ENCODE measurements around the gene FGF11. TPM values are rescaled to one million over a fixed set of nuclear protein-coding genes. Genes with fewer than 3 reads are reported as not detected.

Gene FGF11
- total RNA-seq, 2 donors from 2014 or later: 2.1 TPM; not detected in 1

GRCh38 chr17:7438656-7439460 lies 454 bp upstream of the FGF11 start:
- H3K27me3 ChIP-seq: no peaks in the 10 kb centered on the region
- no peak for ATAC-seq
- H3K27ac ChIP-seq: no peak overlapping the region
- DNase-seq: no peak
- no peaks in the 10 kb centered on the region for H3K9me3 ChIP-seq
- H3K4me1 ChIP-seq: peaks cover 49% of the 10 kb centered on the region
- no peak for TF ChIP-seq POLR2A (IDR thresholded peaks at IDR 0.05)
- TF ChIP-seq CTCF (IDR thresholded peaks at IDR 0.05): no peak
- 64 to 66% methylated on average over 11 of the region's 11 CpGs for WGBS, 2 donors
- no peaks in the 10 kb centered on the region for H3K36me3 ChIP-seq (replicated peaks in 1 of 2; ENCODE audit: insufficient read depth in 1 of 2, low read depth in 2 of 2)
- no peak overlapping the region for H3K4me3 ChIP-seq
- intact Hi-C loops (cut with DNase I): no loop called here

- Histone ChIP-seq H3K9me3 (no peaks in the 10 kb centered on the region), H3K4me3 (no peak overlapping the region), H3K27me3 (no peaks in the 10 kb centered on the region), H3K4me1 (peaks cover 53% of the 10 kb centered on the region), H3K36me3 (replicated peaks in 1 of 2; ENCODE audit: insufficient read depth in 1 of 2, low read depth in 2 of 2) (no peaks in the 10 kb centered on the region), H3K27ac (no peak overlapping the region)
- TF ChIP-seq POLR2A (IDR thresholded peaks at IDR 0.05) (peak in 1 of 3 donors; percentile 1), CTCF (IDR thresholded peaks at IDR 0.05) (no peak)
- DNase-seq (peak; percentile 65 to 82 (median 76)), ATAC-seq (no peak)
- intact Hi-C loops (cut with DNase I): loop anchor here (5.0 kb wide), 1 partner anchor 47 kb away; no protein-coding TSS in a partner anchor
- WGBS, 2 donors: 9 to 26% methylated on average over 13 to 45 of the region's 46 CpGs
Measured at GRCh38 chr17:7440113-7440833, 961 bp downstream of the FGF11 start.

GRCh38 chr17:7440834-7441195 lies 1.5 kb downstream of the FGF11 start:
- no peaks in the 10 kb centered on the region for H3K36me3 ChIP-seq (replicated peaks in 1 of 2; ENCODE audit: insufficient read depth in 1 of 2, low read depth in 2 of 2)
- no peak for ATAC-seq
- H3K27ac ChIP-seq: no peak overlapping the region
- no peaks in the 10 kb centered on the region for H3K27me3 ChIP-seq
- no peak overlapping the region for H3K4me3 ChIP-seq
- no peak for TF ChIP-seq POLR2A (IDR thresholded peaks at IDR 0.05)
- no peaks in the 10 kb centered on the region for H3K9me3 ChIP-seq
- H3K4me1 ChIP-seq: peaks cover 54% of the 10 kb centered on the region
- DNase-seq: peak in 1 of 4 donors; percentile 43
- 23 to 42% methylated on average over 4 to 12 of the region's 12 CpGs for WGBS, 2 donors
- intact Hi-C loops (cut with DNase I): loop anchor here (5.0 kb wide), 1 partner anchor 46 kb away; no protein-coding TSS in a partner anchor

GRCh38 chr17:7441266-7441665 lies 2.0 kb downstream of the FGF11 start:
- intact Hi-C loops (cut with DNase I): loop anchor here (5.0 kb wide), 1 partner anchor 46 kb away; no protein-coding TSS in a partner anchor
- Histone ChIP-seq H3K27ac (no peak overlapping the region), H3K4me3 (no peak overlapping the region), H3K36me3 (replicated peaks in 1 of 2; ENCODE audit: insufficient read depth in 1 of 2, low read depth in 2 of 2) (no peaks in the 10 kb centered on the region), H3K4me1 (peaks cover 51% of the 10 kb centered on the region), H3K9me3 (no peaks in the 10 kb centered on the region), H3K27me3 (no peaks in the 10 kb centered on the region)
- WGBS, 2 donors: 81 to 84% methylated on average over 7 of the region's 7 CpGs
- DNase-seq (no peak), ATAC-seq (no peak)
- TF ChIP-seq CTCF (IDR thresholded peaks at IDR 0.05) (no peak), POLR2A (IDR thresholded peaks at IDR 0.05) (no peak)

GRCh38 chr17:7442142-7442541 lies 2.8 kb downstream of the FGF11 start:
- intact Hi-C loops (cut with DNase I): loop anchor here (5.0 kb wide), 1 partner anchor 45 kb away; no protein-coding TSS in a partner anchor
- 91 to 92% methylated on average over 2 of the region's 2 CpGs for WGBS, 2 donors
- Histone ChIP-seq H3K4me3 (no peak overlapping the region), H3K27me3 (no peaks in the 10 kb centered on the region), H3K4me1 (peaks cover 42% of the 10 kb centered on the region), H3K27ac (no peak overlapping the region), H3K36me3 (replicated peaks in 1 of 2; ENCODE audit: insufficient read depth in 1 of 2, low read depth in 2 of 2) (no peaks in the 10 kb centered on the region), H3K9me3 (no peaks in the 10 kb centered on the region)
- no peak for DNase-seq
- TF ChIP-seq CTCF (IDR thresholded peaks at IDR 0.05): no peak
- no peak for TF ChIP-seq POLR2A (IDR thresholded peaks at IDR 0.05)
- ATAC-seq: no peak

Measured in body of pancreas (tissue), 4 donors.